GM23338 (cell line): Measurements from ENCODE around the gene PDE6H. TPM values are rescaled to one million over a fixed set of nuclear protein-coding genes. Genes with fewer than 3 reads are reported as not detected.

ENCODE experiments used
- ATAC-seq: fragments of 200-7000 bp; cut with Tn5 transposase; 3 replicates; pipeline ENCODE4 v1.9.1; 2020
- DNase-seq: peaks from one replicate; pipeline ENCODE4 v3.0.0-alpha.2; 2015; ENCODE audit warnings: low spot score
- H2AFZ ChIP-seq: fragments of 200-600 bp; sonication (generic); 2 replicates; pipeline ENCODE4 v1.8.0; 2016; ENCODE audit warnings: antibody characterized with exemption, mild to moderate bottlenecking, moderate library complexity
- H3F3A ChIP-seq: fragments of 200-600 bp; sonication (generic); replicated peaks from 2 replicates; pipeline ENCODE4 v1.8.0; 2017; ENCODE audit warnings: antibody characterized with exemption, mixed run types, low read depth
- H3K27ac ChIP-seq: fragments of 200-600 bp; sonication (generic); 2 replicates; pipeline ENCODE4 v1.6.1; 2016; ENCODE audit warnings: low read depth
- H3K27me3 ChIP-seq: fragments of 200-600 bp; sonication (generic); 2 replicates; pipeline ENCODE4 v1.8.0; 2016; ENCODE audit warnings: mild to moderate bottlenecking, mixed run types, moderate library complexity; ENCODE audit not compliant: insufficient read depth
- H3K36me3 ChIP-seq: fragments of 200-600 bp; sonication (generic); 2 replicates; pipeline ENCODE4 v1.8.0; 2016; ENCODE audit warnings: mild to moderate bottlenecking; ENCODE audit not compliant: insufficient read depth
- H3K4me1 ChIP-seq: fragments of 200-600 bp; sonication (generic); 2 replicates; pipeline ENCODE4 v1.8.0; 2016; ENCODE audit warnings: mild to moderate bottlenecking, moderate library complexity; ENCODE audit not compliant: insufficient read depth
- H3K4me2 ChIP-seq: fragments of 200-600 bp; sonication (generic); 2 replicates; pipeline ENCODE4 v1.7.1; 2017; ENCODE audit warnings: mixed run types
- H3K4me3 ChIP-seq: fragments of 200-600 bp; sonication (generic); 2 replicates; pipeline ENCODE4 v1.6.1; 2016; ENCODE audit warnings: mixed run types
- H3K79me2 ChIP-seq: fragments of 200-600 bp; sonication (generic); replicated peaks from 2 replicates; pipeline ENCODE4 v1.8.0; 2017; ENCODE audit warnings: mild to moderate bottlenecking; ENCODE audit not compliant: insufficient read depth
- H3K9me2 ChIP-seq: fragments of 200-600 bp; sonication (generic); 2 replicates; pipeline ENCODE4 v1.8.0; 2017; ENCODE audit not compliant: insufficient read depth
- H4K20me1 ChIP-seq: fragments of 200-600 bp; sonication (generic); replicated peaks from 2 replicates; pipeline ENCODE4 v1.8.0; 2017; ENCODE audit warnings: mild to moderate bottlenecking; ENCODE audit not compliant: insufficient read depth
- H3K27ac Mint-ChIP-seq: 2 replicates; pipeline ENCODE4 v1.8.0; 2020; ENCODE audit warnings: inconsistent platforms, mild to moderate bottlenecking, moderate library complexity, mixed read lengths
- H3K27me3 Mint-ChIP-seq: 3 replicates; pipeline ENCODE4 v1.8.0; 2022; ENCODE audit warnings: low read depth, mild to moderate bottlenecking, moderate library complexity, mixed read lengths, inconsistent platforms; ENCODE audit not compliant: insufficient read depth, poor library complexity
- H3K36me3 Mint-ChIP-seq: 3 replicates; pipeline ENCODE4 v1.8.0; 2021; ENCODE audit warnings: low read depth, mild to moderate bottlenecking, inconsistent platforms, moderate library complexity, mixed read lengths
- H3K4me1 Mint-ChIP-seq: 3 replicates; pipeline ENCODE4 v1.8.0; 2020; ENCODE audit warnings: mild to moderate bottlenecking, inconsistent platforms, mixed read lengths
- H3K4me3 Mint-ChIP-seq: 3 replicates; pipeline ENCODE4 v1.8.0; 2021; ENCODE audit warnings: moderate library complexity, mild to moderate bottlenecking, inconsistent platforms, mixed read lengths
- H3K9me3 Mint-ChIP-seq: 3 replicates; pipeline ENCODE4 v1.8.0; 2020; ENCODE audit warnings: moderate library complexity, mild to moderate bottlenecking, inconsistent platforms, mixed read lengths
- CREB1 ChIP-seq: fragments of 250-450 bp; sonication (Bioruptor Pico); IDR thresholded peaks from 2 replicates; pipeline ENCODE4 v1.5.0; 2020; ENCODE audit warnings: low read depth, mild to moderate bottlenecking, moderate library complexity
- CTCF ChIP-seq, 2 experiments: fragments of 200-600 bp in 1 of 2; sonication (generic) in 1 of 2; conservative IDR thresholded peaks; 2 replicates each; pipeline versions ENCODE4 v1.5.1 to v1.6.1; 2016 to 2017; ENCODE audit warnings: antibody characterized with exemption in 2 of 2, low read depth in 2 of 2, mild to moderate bottlenecking in 2 of 2, moderate library complexity in 1 of 2
- ETS1 ChIP-seq: IDR thresholded peaks from 2 replicates; pipeline ENCODE4 v1.6.1; 2016; ENCODE audit warnings: antibody characterized with exemption
- EZH2 ChIP-seq: fragments of 200-600 bp; sonication (generic); IDR thresholded peaks from one replicate; pipeline ENCODE4 v1.8.0; 2017; ENCODE audit warnings: antibody characterized with exemption, mild to moderate bottlenecking, low read depth; ENCODE audit not compliant: unreplicated experiment
- EZH2phosphoT487 ChIP-seq: fragments of 200-600 bp; sonication (generic); IDR thresholded peaks from one replicate; pipeline ENCODE4 v1.8.1; 2018; ENCODE audit warnings: antibody characterized with exemption; ENCODE audit not compliant: unreplicated experiment
- JUNB ChIP-seq: IDR thresholded peaks from one replicate; pipeline ENCODE4 v1.6.1; 2016; ENCODE audit warnings: antibody characterized with exemption; ENCODE audit not compliant: unreplicated experiment
- NANOG ChIP-seq: IDR thresholded peaks from 2 replicates; pipeline ENCODE4 v1.6.1; 2016; ENCODE audit warnings: antibody characterized with exemption, borderline replicate concordance
- POLR2AphosphoS5 ChIP-seq: IDR thresholded peaks from 2 replicates; pipeline ENCODE4 v1.6.1; 2016; ENCODE audit warnings: antibody characterized with exemption, low read depth
- REST ChIP-seq: IDR thresholded peaks from one replicate; pipeline ENCODE4 v1.6.1; 2018; ENCODE audit warnings: antibody characterized with exemption; ENCODE audit not compliant: unreplicated experiment
- STAT1 ChIP-seq: IDR thresholded peaks from one replicate; pipeline ENCODE4 v1.6.1; 2016; ENCODE audit warnings: antibody characterized with exemption; ENCODE audit not compliant: unreplicated experiment
- ZNF114 ChIP-seq: fragments of 250-450 bp; sonication (Bioruptor Pico); IDR thresholded peaks from 2 replicates; pipeline ENCODE4 v1.5.0; 2020; ENCODE audit warnings: mild to moderate bottlenecking, moderate library complexity
- ZNF331 ChIP-seq: fragments of 250-450 bp; sonication (Bioruptor Pico); IDR thresholded peaks from 2 replicates; pipeline ENCODE4 v1.5.0; 2020; ENCODE audit warnings: low read depth, mild to moderate bottlenecking, moderate library complexity
- polyA plus RNA-seq: library from polyadenylated mRNA; unstranded; fragments of >200 nt; fragmentation: Nextera tagmentation; extraction: Ambion mirVana; gene quantifications from 2 replicates; pipeline ENCODE4 v1.2.1, GENCODE V29; 2016
- total RNA-seq: library from RNA; depleted of rRNA; stranded (reverse); fragments of >200 nt; shearing (Covaris generic); gene quantifications from 2 replicates; pipeline ENCODE4 v1.2.3, GENCODE V29; 2014
- TF ChIP-seq, protein P1 (sequence below): fragments of 250-450 bp; sonication (Bioruptor Pico); IDR thresholded peaks from 2 replicates; pipeline ENCODE4 v1.5.0; 2020; ENCODE audit warnings: mild to moderate bottlenecking, moderate library complexity

Gene PDE6H
- total and polyA plus RNA-seq, 2 experiments from 2014 or later = not detected

GRCh38 chr12:14975457-14975856 lies 2.6 kb downstream of the PDE6H start:
- H3K36me3 ChIP-seq = no peaks in the 10 kb centered on the region
- no peak overlapping the region for H3K27ac Mint-ChIP-seq
- peaks cover 3% of the 10 kb centered on the region; the same call in 1 of the 2 replicates for H3K9me2 ChIP-seq
- no peaks in the 10 kb centered on the region for H3K4me1 ChIP-seq
- H2AFZ ChIP-seq = no peak overlapping the region
- ATAC-seq (no peak), DNase-seq (no peak)
- no peaks in the 10 kb centered on the region for H3K27me3 Mint-ChIP-seq
- TF ChIP-seq ZNF331 (CRISPR knock-in tag) (no peak), EZH2phosphoT487 (no peak), STAT1 (no peak), JUNB (no peak), ETS1 (no peak), NANOG (no peak), CTCF (conservative IDR thresholded peaks at IDR 0.05; ENCODE audit: low read depth in 2 of 2) (no peak), CREB1 (CRISPR knock-in tag) (no peak), POLR2AphosphoS5 (no peak), REST (no peak), EZH2 (no peak), ZNF114 (no peak)
- TF ChIP-seq, protein P1, sequence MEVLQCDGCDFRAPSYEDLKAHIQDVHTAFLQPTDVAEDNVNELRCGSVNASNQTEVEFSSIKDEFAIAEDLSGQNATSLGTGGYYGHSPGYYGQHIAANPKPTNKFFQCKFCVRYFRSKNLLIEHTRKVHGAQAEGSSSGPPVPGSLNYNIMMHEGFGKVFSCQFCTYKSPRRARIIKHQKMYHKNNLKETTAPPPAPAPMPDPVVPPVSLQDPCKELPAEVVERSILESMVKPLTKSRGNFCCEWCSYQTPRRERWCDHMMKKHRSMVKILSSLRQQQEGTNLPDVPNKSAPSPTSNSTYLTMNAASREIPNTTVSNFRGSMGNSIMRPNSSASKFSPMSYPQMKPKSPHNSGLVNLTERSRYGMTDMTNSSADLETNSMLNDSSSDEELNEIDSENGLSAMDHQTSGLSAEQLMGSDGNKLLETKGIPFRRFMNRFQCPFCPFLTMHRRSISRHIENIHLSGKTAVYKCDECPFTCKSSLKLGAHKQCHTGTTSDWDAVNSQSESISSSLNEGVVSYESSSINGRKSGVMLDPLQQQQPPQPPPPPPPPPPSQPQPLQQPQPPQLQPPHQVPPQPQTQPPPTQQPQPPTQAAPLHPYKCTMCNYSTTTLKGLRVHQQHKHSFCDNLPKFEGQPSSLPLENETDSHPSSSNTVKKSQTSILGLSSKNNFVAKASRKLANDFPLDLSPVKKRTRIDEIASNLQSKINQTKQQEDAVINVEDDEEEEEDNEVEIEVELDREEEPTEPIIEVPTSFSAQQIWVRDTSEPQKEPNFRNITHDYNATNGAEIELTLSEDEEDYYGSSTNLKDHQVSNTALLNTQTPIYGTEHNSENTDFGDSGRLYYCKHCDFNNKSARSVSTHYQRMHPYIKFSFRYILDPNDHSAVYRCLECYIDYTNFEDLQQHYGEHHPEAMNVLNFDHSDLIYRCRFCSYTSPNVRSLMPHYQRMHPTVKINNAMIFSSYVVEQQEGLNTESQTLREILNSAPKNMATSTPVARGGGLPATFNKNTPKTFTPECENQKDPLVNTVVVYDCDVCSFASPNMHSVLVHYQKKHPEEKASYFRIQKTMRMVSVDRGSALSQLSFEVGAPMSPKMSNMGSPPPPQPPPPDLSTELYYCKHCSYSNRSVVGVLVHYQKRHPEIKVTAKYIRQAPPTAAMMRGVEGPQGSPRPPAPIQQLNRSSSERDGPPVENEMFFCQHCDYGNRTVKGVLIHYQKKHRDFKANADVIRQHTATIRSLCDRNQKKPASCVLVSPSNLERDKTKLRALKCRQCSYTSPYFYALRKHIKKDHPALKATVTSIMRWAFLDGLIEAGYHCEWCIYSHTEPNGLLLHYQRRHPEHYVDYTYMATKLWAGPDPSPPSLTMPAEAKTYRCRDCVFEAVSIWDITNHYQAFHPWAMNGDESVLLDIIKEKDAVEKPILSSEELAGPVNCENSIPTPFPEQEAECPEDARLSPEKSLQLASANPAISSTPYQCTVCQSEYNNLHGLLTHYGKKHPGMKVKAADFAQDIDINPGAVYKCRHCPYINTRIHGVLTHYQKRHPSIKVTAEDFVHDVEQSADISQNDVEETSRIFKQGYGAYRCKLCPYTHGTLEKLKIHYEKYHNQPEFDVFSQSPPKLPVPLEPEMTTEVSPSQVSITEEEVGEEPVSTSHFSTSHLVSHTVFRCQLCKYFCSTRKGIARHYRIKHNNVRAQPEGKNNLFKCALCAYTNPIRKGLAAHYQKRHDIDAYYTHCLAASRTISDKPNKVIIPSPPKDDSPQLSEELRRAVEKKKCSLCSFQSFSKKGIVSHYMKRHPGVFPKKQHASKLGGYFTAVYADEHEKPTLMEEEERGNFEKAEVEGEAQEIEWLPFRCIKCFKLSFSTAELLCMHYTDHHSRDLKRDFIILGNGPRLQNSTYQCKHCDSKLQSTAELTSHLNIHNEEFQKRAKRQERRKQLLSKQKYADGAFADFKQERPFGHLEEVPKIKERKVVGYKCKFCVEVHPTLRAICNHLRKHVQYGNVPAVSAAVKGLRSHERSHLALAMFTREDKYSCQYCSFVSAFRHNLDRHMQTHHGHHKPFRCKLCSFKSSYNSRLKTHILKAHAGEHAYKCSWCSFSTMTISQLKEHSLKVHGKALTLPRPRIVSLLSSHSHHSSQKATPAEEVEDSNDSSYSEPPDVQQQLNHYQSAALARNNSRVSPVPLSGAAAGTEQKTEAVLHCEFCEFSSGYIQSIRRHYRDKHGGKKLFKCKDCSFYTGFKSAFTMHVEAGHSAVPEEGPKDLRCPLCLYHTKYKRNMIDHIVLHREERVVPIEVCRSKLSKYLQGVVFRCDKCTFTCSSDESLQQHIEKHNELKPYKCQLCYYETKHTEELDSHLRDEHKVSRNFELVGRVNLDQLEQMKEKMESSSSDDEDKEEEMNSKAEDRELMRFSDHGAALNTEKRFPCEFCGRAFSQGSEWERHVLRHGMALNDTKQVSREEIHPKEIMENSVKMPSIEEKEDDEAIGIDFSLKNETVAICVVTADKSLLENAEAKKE (CRISPR knock-in tag) = no peak
- H3F3A ChIP-seq = no peaks in the 10 kb centered on the region
- H3K4me3 ChIP-seq = no peak overlapping the region
- H3K4me1 Mint-ChIP-seq = no peaks in the 10 kb centered on the region; the same call in 2 of the 3 replicates
- H3K27me3 ChIP-seq = no peaks in the 10 kb centered on the region
- H3K4me3 Mint-ChIP-seq = no peak overlapping the region
- H3K9me3 Mint-ChIP-seq = no peaks in the 10 kb centered on the region
- H3K27ac ChIP-seq = no peak overlapping the region
- H3K4me2 ChIP-seq = no peak overlapping the region
- H4K20me1 ChIP-seq = no peaks in the 10 kb centered on the region
- no peaks in the 10 kb centered on the region for H3K36me3 Mint-ChIP-seq
- H3K79me2 ChIP-seq = no peaks in the 10 kb centered on the region
